PC-3 (cell line): Measurements from ENCODE around the gene SYS1. TPM values are rescaled to one million over a fixed set of nuclear protein-coding genes. Genes with fewer than 3 reads are reported as not detected.
A peak's percentile ranks its signal among the peaks of the same experiment; 100 is the strongest.

Source experiments
- ATAC-seq: fragments of 200-7000 bp; cut with Tn5 transposase; 2 replicates; pipeline ENCODE4 v1.9.1; 2020; ENCODE audit warnings: mild to moderate bottlenecking, moderate library complexity
- BruUV-seq: library from RNA; stranded (reverse); fragments of 400-500 nt; replicated peaks from 2 replicates; lab custom pipeline; 2021; lab: Mats Ljungman, UMichigan
- CTCF ChIA-PET: fragments of 300-600 bp; sonication (Branson Sonifier 250); formaldehyde crosslinking; loops from one replicate; lab custom pipeline; 2022; ENCODE audit warnings: antibody characterized with exemption; lab: Charles Lee
- POLR2A ChIA-PET: fragments of 300-600 bp; sonication (Branson Sonifier 250); formaldehyde crosslinking; loops from one replicate; lab custom pipeline; 2022; ENCODE audit warnings: antibody characterized with exemption; ENCODE audit not compliant: unreplicated experiment; lab: Charles Lee
- DNase-seq: peaks from one replicate; pipeline ENCODE4 v3.0.0-alpha.2; 2015
- H2AFZ ChIP-seq: fragments of 300-600 bp; sonication (generic); 2 replicates; pipeline ENCODE4 v1.6.0; 2016; ENCODE audit warnings: antibody characterized with exemption, low read length
- H3F3A ChIP-seq: fragments of 300-600 bp; sonication (generic); one replicate; pipeline ENCODE4 v1.6.0; 2017; ENCODE audit warnings: antibody characterized with exemption, low read length, control low read depth, mild to moderate bottlenecking; ENCODE audit not compliant: unreplicated experiment
- H3K27ac ChIP-seq: fragments of 300-600 bp; sonication (generic); 2 replicates; pipeline ENCODE4 v1.5.1; 2016; ENCODE audit warnings: mild to moderate bottlenecking, low read length
- H3K27me3 ChIP-seq: fragments of 300-600 bp; sonication (generic); 2 replicates; pipeline ENCODE4 v1.6.1; 2016; ENCODE audit warnings: low read length, mixed read lengths
- H3K36me3 ChIP-seq: fragments of 300-600 bp; sonication (generic); 2 replicates; pipeline ENCODE4 v1.6.1; 2016; ENCODE audit warnings: low read depth, mixed run types, low read length, mixed read lengths
- H3K4me1 ChIP-seq: fragments of 300-600 bp; sonication (generic); 2 replicates; pipeline ENCODE4 v1.5.1; 2016; ENCODE audit warnings: low read length; ENCODE audit not compliant: insufficient read depth
- H3K4me2 ChIP-seq: fragments of 300-600 bp; sonication (generic); 2 replicates; pipeline ENCODE4 v1.6.0; 2016; ENCODE audit warnings: low read length
- H3K4me3 ChIP-seq: fragments of 300-600 bp; sonication (generic); 2 replicates; pipeline ENCODE4 v1.5.1; 2016; ENCODE audit warnings: mild to moderate bottlenecking, low read length, mixed read lengths
- H3K79me2 ChIP-seq: fragments of 300-600 bp; sonication (generic); 2 replicates; pipeline ENCODE4 v1.6.1; 2017; ENCODE audit warnings: low read length, mixed read lengths
- H3K9ac ChIP-seq: fragments of 300-600 bp; sonication (generic); 2 replicates; pipeline ENCODE4 v1.6.0; 2016; ENCODE audit warnings: mild to moderate bottlenecking, low read length
- H3K9me2 ChIP-seq: fragments of 300-600 bp; sonication (generic); replicated peaks from 2 replicates; pipeline ENCODE4 v1.6.1; 2016; ENCODE audit warnings: mixed run types, low read length, mixed read lengths
- H3K9me3 ChIP-seq: fragments of 300-600 bp; sonication (generic); 2 replicates; pipeline ENCODE4 v1.6.1; 2016; ENCODE audit warnings: low read length, mixed read lengths
- H4K20me1 ChIP-seq: fragments of 300-600 bp; sonication (generic); 2 replicates; pipeline ENCODE4 v1.6.1; 2016; ENCODE audit warnings: low read length, mixed read lengths
- EZH2 ChIP-seq: fragments of 300-600 bp; sonication (generic); IDR thresholded peaks from one replicate; pipeline ENCODE4 v1.6.1; 2017; ENCODE audit warnings: antibody characterized with exemption, mild to moderate bottlenecking, low read length; ENCODE audit not compliant: unreplicated experiment
- EZH2phosphoT487 ChIP-seq: fragments of 300-600 bp; sonication (generic); IDR thresholded peaks from 2 replicates; pipeline ENCODE4 v1.6.1; 2018; ENCODE audit warnings: mild to moderate bottlenecking, antibody characterized with exemption, low read length, borderline replicate concordance
- intact Hi-C: fragments of 100-400 bp; cut with micrococcal nuclease; formaldehyde crosslinking; loops from 2 replicates; pipeline ENCODE4 v1.9.0; 2023
- total RNA-seq: library from RNA; depleted of rRNA; stranded (reverse); fragments of >200 nt; gene quantifications from 2 replicates; pipeline ENCODE4 v1.2.3, GENCODE V29; 2014
- TF ChIP-seq, protein P1 (sequence below): fragments of 300-600 bp; sonication (generic); conservative IDR thresholded peaks from 2 replicates; pipeline ENCODE4 v1.5.1; 2017; ENCODE audit warnings: antibody characterized with exemption, low read depth, mild to moderate bottlenecking, low read length

SYS1 gene
- total RNA-seq, 1 experiment from 2014 or later, result 45.2 TPM

DNA sequence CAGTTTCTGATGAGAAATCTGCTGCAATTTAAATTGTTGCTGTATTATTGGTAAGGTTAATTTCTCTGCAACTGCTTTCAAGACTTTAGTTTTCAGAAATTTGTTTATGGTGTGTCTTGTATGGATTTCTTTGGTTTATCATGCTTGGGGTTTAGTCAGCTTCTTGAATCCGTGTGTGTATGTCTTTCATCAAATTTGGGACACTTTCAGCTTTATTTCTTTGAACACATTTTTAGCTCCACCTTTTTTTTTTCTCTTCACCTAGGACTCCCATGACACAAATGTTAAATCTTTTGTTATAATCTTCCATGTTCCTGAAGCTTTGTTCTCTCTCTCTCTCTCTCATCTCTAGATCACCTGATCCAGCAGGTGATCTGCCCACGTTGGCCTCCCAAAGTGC lies 28.6 kb downstream of the SYS1 start:
- Histone ChIP-seq H3K9ac (no peak overlapping the region), H4K20me1 (no peaks in the 10 kb centered on the region), H3K4me3 (no peak overlapping the region), H3K27me3 (no peaks in the 10 kb centered on the region), H3K4me1 (peaks cover 8% of the 10 kb centered on the region), H2AFZ (no peak overlapping the region), H3K36me3 (no peaks in the 10 kb centered on the region), H3K79me2 (no peaks in the 10 kb centered on the region), H3K27ac (no peak overlapping the region), H3K9me2 (no peaks in the 10 kb centered on the region), H3F3A (no peaks in the 10 kb centered on the region), H3K9me3 (no peaks in the 10 kb centered on the region), H3K4me2 (no peak overlapping the region)
- ChIA-PET POLR2A (no interaction called here), CTCF (no interaction called here)
- ATAC-seq (no peak), DNase-seq (no peak)
- no TSS peak for BruUV-seq
- no peak for TF ChIP-seq EZH2phosphoT487
- TF ChIP-seq, protein P1, sequence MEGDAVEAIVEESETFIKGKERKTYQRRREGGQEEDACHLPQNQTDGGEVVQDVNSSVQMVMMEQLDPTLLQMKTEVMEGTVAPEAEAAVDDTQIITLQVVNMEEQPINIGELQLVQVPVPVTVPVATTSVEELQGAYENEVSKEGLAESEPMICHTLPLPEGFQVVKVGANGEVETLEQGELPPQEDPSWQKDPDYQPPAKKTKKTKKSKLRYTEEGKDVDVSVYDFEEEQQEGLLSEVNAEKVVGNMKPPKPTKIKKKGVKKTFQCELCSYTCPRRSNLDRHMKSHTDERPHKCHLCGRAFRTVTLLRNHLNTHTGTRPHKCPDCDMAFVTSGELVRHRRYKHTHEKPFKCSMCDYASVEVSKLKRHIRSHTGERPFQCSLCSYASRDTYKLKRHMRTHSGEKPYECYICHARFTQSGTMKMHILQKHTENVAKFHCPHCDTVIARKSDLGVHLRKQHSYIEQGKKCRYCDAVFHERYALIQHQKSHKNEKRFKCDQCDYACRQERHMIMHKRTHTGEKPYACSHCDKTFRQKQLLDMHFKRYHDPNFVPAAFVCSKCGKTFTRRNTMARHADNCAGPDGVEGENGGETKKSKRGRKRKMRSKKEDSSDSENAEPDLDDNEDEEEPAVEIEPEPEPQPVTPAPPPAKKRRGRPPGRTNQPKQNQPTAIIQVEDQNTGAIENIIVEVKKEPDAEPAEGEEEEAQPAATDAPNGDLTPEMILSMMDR, result no peak
- no peak for TF ChIP-seq EZH2
- intact Hi-C loops, result no loop called here

DNA sequence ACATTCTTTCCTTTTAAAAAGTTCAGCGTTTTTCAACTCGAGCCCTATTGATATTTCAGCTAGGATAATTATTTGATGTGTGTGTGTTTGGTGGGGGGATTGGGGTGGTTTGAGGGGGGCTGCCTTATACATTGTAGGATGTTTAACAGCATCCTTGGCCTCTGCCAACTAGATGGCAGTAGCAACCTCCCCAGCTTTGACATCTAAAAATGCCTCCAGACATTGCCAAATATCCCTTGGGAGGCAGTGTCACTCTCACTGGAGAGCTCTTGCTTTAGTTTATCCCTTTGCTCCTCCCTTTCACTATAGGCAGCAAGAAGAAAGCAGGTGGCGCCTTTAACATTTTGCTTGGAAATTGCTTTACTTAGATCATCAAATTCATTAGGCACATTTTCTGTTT lies 29.8 kb downstream of the SYS1 start:
- H3K9me3 ChIP-seq, result no peaks in the 10 kb centered on the region
- no peak overlapping the region for H3K4me3 ChIP-seq
- H3F3A ChIP-seq, result no peaks in the 10 kb centered on the region
- no peak overlapping the region for H3K4me2 ChIP-seq
- H3K36me3 ChIP-seq, result no peaks in the 10 kb centered on the region
- H3K9ac ChIP-seq, result no peak overlapping the region
- no peaks in the 10 kb centered on the region for H3K79me2 ChIP-seq
- peak; percentile 82 for ATAC-seq
- TF ChIP-seq EZH2phosphoT487, result no peak
- TF ChIP-seq, protein P1, result peak; percentile 57
- CTCF ChIA-PET, result interaction anchor here (0.6 to 1.5 kb wide), 6 partner anchors 18 to 378 kb away, joined by 3 to 25 read pairs (median 5); partner anchors contain the start of gene SYS1
- H3K4me1 ChIP-seq, result peaks cover 8% of the 10 kb centered on the region
- POLR2A ChIA-PET, result interaction anchor here (0.6 to 0.7 kb wide), 2 partner anchors 47 to 54 kb away, joined by 3 to 31 read pairs; no protein-coding TSS in a partner anchor
- no TSS peak for BruUV-seq
- H4K20me1 ChIP-seq, result no peaks in the 10 kb centered on the region
- H3K27me3 ChIP-seq, result no peaks in the 10 kb centered on the region
- intact Hi-C loops, result loop anchor here (1.0 kb wide), 1 partner anchor 45 kb away; no protein-coding TSS in a partner anchor
- H2AFZ ChIP-seq, result no peak overlapping the region
- no peaks in the 10 kb centered on the region for H3K9me2 ChIP-seq
- DNase-seq, result peak; percentile 46
- no peak overlapping the region for H3K27ac ChIP-seq

DNA sequence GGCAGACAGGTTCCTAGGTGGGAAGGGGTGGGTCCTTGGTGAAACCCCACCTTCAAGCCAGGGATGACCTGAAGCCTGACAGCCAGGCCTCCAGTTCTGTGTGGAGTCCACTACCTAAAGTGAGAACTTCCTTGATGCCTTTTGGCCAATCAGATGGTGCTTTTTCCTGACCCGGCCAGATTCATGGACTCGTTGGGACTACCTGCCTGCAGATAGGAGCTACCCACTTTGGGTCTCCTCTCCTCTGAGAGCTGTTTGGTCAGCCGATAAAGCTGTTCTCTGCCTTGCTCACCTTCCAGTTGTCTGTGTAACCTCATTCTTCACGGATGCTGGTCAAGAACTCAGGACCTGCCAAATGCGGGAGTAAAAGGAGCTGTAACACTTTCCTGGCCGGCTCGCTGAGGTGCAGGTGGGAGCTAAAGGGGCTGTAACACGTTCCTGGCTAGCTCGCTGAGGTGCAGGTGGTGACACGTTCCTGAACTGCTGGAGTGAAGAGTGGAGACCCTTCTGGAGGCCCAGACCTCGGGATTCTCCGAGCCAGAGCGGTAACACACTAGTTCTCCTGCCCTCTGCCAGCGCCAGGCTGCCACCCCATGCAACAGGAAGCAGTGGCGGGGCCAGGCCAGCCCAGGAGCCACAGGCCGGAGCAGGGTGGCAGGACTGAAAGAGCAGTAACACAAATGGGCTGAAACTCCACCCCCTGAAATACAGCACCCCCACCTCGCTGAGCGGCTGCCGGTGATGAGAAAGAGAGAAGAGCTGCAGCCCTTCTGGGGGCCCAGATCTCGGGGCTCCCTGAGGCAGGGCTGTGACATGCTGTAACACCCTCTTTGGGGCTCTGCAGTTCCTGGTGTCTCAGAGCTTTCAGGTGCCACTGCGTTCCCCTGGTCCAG lies 31.5 kb downstream of the SYS1 start:
- Histone ChIP-seq H4K20me1 (no peaks in the 10 kb centered on the region), H3K9me2 (no peaks in the 10 kb centered on the region), H3K36me3 (peaks cover 2% of the 10 kb centered on the region; the same call in 1 of the 2 replicates), H3K4me1 (no peaks in the 10 kb centered on the region), H3K79me2 (no peaks in the 10 kb centered on the region), H3F3A (no peaks in the 10 kb centered on the region), H3K4me3 (no peak overlapping the region), H3K9ac (no peak overlapping the region), H3K27me3 (no peaks in the 10 kb centered on the region), H3K4me2 (no peak overlapping the region), H3K27ac (no peak overlapping the region), H3K9me3 (peaks cover 9% of the 10 kb centered on the region), H2AFZ (no peak overlapping the region)
- no peak for DNase-seq
- no peak for ATAC-seq
- ChIA-PET CTCF (no interaction called here), POLR2A (no interaction called here)
- no peak for TF ChIP-seq EZH2
- no peak for TF ChIP-seq EZH2phosphoT487
- TF ChIP-seq, protein P1, result no peak
- intact Hi-C loops, result no loop called here
- no TSS peak for BruUV-seq
